Right atrium auricular region (tissue), 2 donors: ENCODE results near the gene FAF2. TPM values are rescaled to one million over a fixed set of nuclear protein-coding genes. Genes with fewer than 3 reads are reported as not detected.

Experiments
- DNase-seq: peaks from one replicate; pipeline ENCODE4 v3.0.0-alpha.2; 2019; ENCODE audit warnings: low spot score
- H3K27ac ChIP-seq, 2 donors: fragments of 200-600 bp; sonication (generic); 1 replicate in 1 of 2; 2 replicates in 1 of 2; pipeline ENCODE4 v1.5.1; 2016 to 2019
- H3K27me3 ChIP-seq, 2 donors: fragments of 200-600 bp; sonication (generic); one replicate each; pipeline versions ENCODE4 v1.5.1 to v1.6.0; 2017 to 2019
- H3K36me3 ChIP-seq: fragments of 200-600 bp; sonication (generic); one replicate; pipeline ENCODE4 v1.5.1; 2016
- H3K4me1 ChIP-seq, 2 donors: fragments of 200-600 bp; sonication (generic); one replicate each; pipeline versions ENCODE4 v1.5.1 to v1.6.0; 2017 to 2019
- H3K4me3 ChIP-seq, 2 donors: fragments of 200-600 bp; sonication (generic); 1 replicate in 1 of 2; 2 replicates in 1 of 2; pipeline ENCODE4 v1.5.1; 2017 to 2019; ENCODE audit warnings: mild to moderate bottlenecking in 1 of 2, moderate library complexity in 1 of 2
- H3K9me3 ChIP-seq, 2 donors: fragments of 200-600 bp; sonication (generic); one replicate each; pipeline ENCODE4 v1.5.1; 2019
- total RNA-seq, 2 donors: library from RNA; depleted of rRNA; stranded (reverse); fragments of >200 nt; gene quantifications; one replicate each; pipeline ENCODE4 v1.1.0, GENCODE V29; 2016
- TF ChIP-seq, protein P1 (sequence below), 2 donors: fragments of 200-600 bp; sonication (generic); IDR thresholded peaks; one replicate each; pipeline ENCODE4 v1.5.1; 2019; ENCODE audit warnings: antibody characterized with exemption in 2 of 2

FAF2 gene
- total RNA-seq, 2 donors from 2014 or later = 14.4 to 19.5 TPM

DNA sequence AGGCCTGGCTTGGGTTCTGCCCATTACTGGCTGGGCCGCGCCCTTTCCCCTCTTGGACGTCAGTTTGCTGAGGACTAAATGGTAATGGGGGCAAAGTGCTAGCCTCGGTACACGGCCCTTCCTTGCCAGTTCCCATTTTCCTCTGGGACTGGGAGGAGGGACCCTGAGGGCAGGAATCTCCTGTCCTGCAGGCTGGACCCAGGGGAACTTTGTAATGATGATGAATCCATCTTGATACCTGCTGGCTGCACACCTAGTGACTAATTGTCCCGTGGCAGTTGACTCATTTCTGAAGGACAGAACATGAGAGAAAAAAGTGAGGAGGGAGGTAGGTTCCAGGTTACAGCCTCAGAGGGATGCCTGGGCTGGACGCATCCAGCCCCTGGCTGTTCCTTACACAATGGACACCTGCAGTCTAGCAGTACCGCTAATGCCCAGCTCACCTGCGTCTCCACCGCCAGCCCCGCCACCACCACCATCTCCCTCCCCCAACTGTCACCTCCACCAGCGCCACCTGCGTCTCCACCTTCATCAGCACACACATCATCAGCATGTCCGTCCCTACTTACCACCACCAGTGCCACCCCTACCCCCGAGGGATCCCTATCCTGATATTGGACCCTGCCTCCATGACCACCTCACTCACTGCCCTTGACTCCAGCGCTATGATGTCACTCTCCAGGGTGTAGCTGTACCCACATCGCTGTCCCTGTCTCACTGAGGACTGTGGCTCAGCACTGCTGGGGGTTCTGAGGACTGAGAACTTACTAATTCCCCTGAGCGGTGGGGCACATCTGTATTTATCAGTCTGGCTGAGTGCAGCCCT lies 105.3 kb downstream of the FAF2 start:
- Histone ChIP-seq H3K4me1 (peaks cover 0 to 13% of the 10 kb centered on the region in 2 donors), H3K36me3 (no peaks in the 10 kb centered on the region), H3K27me3 (no peaks in the 10 kb centered on the region), H3K9me3 (no peaks in the 10 kb centered on the region), H3K4me3 (no peak overlapping the region), H3K27ac (no peak overlapping the region)
- DNase-seq = no peak
- TF ChIP-seq, protein P1, sequence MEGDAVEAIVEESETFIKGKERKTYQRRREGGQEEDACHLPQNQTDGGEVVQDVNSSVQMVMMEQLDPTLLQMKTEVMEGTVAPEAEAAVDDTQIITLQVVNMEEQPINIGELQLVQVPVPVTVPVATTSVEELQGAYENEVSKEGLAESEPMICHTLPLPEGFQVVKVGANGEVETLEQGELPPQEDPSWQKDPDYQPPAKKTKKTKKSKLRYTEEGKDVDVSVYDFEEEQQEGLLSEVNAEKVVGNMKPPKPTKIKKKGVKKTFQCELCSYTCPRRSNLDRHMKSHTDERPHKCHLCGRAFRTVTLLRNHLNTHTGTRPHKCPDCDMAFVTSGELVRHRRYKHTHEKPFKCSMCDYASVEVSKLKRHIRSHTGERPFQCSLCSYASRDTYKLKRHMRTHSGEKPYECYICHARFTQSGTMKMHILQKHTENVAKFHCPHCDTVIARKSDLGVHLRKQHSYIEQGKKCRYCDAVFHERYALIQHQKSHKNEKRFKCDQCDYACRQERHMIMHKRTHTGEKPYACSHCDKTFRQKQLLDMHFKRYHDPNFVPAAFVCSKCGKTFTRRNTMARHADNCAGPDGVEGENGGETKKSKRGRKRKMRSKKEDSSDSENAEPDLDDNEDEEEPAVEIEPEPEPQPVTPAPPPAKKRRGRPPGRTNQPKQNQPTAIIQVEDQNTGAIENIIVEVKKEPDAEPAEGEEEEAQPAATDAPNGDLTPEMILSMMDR (IDR thresholded peaks at IDR 0.05) = no peak

DNA sequence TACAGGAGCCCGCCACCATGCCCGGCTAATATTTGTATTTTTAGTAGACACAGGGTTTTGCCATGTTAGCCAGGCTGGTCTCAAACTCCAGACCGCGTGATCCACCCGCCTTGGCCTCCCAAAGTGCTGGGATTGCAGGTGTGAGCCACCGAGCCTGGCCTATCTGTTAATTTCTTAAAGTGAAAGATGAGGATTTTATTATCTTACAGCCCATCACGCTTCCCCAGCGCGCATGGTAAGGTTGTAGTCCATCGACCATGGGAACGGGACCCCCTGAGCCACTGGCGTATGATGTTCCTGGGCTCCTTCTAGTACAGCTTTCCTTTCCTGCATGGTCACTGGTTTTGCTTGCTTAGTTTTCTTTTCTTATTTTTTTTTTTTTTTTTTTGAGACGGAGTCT lies 109.7 kb downstream of the FAF2 start:
- TF ChIP-seq, protein P1 (IDR thresholded peaks at IDR 0.05) = no peak
- H3K4me3 ChIP-seq = no peak overlapping the region
- H3K36me3 ChIP-seq = no peaks in the 10 kb centered on the region
- no peak overlapping the region for H3K27ac ChIP-seq
- DNase-seq = no peak
- H3K4me1 ChIP-seq = peaks cover 0 to 5% of the 10 kb centered on the region in 2 donors
- H3K9me3 ChIP-seq = no peaks in the 10 kb centered on the region
- H3K27me3 ChIP-seq = no peaks in the 10 kb centered on the region

Other genes with a start within 250 kb of the FAF2 start
- 1 to 10 TPM; 5.2 to 9.1 TPM for gene SIMC1, start 210.0 kb upstream of the FAF2 start, total RNA-seq
- gene KIAA1191, start 86.6 kb upstream of the FAF2 start, total RNA-seq = 100 to 1,000 TPM; 118 to 141 TPM
- gene ARL10, start 82.9 kb upstream of the FAF2 start, total RNA-seq = 1 to 10 TPM; 4.0 to 5.8 TPM
- 10 to 100 TPM; 11.8 to 16.0 TPM for gene NOP16, start 59.8 kb upstream of the FAF2 start, total RNA-seq
- 100 to 1,000 TPM; 231 to 249 TPM for gene HIGD2A, start 59.6 kb upstream of the FAF2 start, total RNA-seq
- gene CLTB, start 31.8 kb upstream of the FAF2 start, total RNA-seq = 100 to 1,000 TPM; 241 to 341 TPM
- gene RNF44, start 89.0 kb downstream of the FAF2 start, total RNA-seq = 10 to 100 TPM; 10.7 to 12.4 TPM
- gene CDHR2, start 101.0 kb downstream of the FAF2 start, total RNA-seq = under 1 TPM in 1 of 2 donors, not detected in 1; 0.12 TPM
- gene GPRIN1, start 161.8 kb downstream of the FAF2 start, total RNA-seq = under 1 TPM; 0.22 to 0.79 TPM
- under 1 TPM in 1 of 2 donors, not detected in 1; 0.67 TPM for gene SNCB, start 182.1 kb downstream of the FAF2 start, total RNA-seq
- gene EIF4E1B, start 182.3 kb downstream of the FAF2 start, total RNA-seq = not detected
- gene TSPAN17, start 199.1 kb downstream of the FAF2 start, total RNA-seq = 10 to 100 TPM; 15.0 to 20.4 TPM